HCT116 (cell line): ENCODE data around the gene LPAR1. TPM values are rescaled to one million over a fixed set of nuclear protein-coding genes. Genes with fewer than 3 reads are reported as not detected.

Experiments used
- ATAC-seq: fragments of 200-7000 bp; cut with Tn5 transposase; 2 replicates; pipeline ENCODE4 v1.9.1; 2020; ENCODE audit warnings: mild to moderate bottlenecking, moderate library complexity
- BruUV-seq: library from RNA; stranded (reverse); fragments of 400-500 nt; replicated peaks from 2 replicates; lab custom pipeline; 2021; lab: Mats Ljungman, UMichigan
- CTCF ChIA-PET: fragments of 300-600 bp; sonication (Branson Sonifier 250); formaldehyde crosslinking; loops from one replicate; lab custom pipeline; 2021; ENCODE audit warnings: antibody characterized with exemption; lab: Charles Lee
- POLR2A ChIA-PET: fragments of 300-600, 350-600 bp; sonication (Branson Sonifier 250); formaldehyde crosslinking; loops from one replicate; lab custom pipeline; 2021; ENCODE audit warnings: antibody characterized with exemption; lab: Charles Lee
- RAD21 ChIA-PET, 2 experiments: fragments of 300-600 bp; sonication (Branson Sonifier 250); formaldehyde crosslinking; loops; one replicate each; lab custom pipeline; 2023; ENCODE audit warnings: low total read pairs in 2 of 2; ENCODE audit not compliant: uncharacterized antibody in 2 of 2, unreplicated experiment in 2 of 2, low non-redundant PET in 1 of 2; lab: Charles Lee
- DNase-seq: peaks from one replicate; pipeline ENCODE4 v3.0.0-alpha.2; 2010; ENCODE audit warnings: low read depth, low spot score
- H2AFZ ChIP-seq: fragments of 200-600 bp; shearing (Covaris generic), sonication (generic); 2 replicates; pipeline ENCODE4 v1.6.1; 2017; ENCODE audit warnings: low read depth, mixed run types, mixed read lengths, antibody characterized with exemption, low read length; ENCODE audit not compliant: poor library complexity, severe bottlenecking
- H3K27ac ChIP-seq: 2 replicates; pipeline ENCODE4 v1.5.1; 2012; ENCODE audit warnings: low read depth, low read length
- H3K27me3 ChIP-seq: fragments of 200-600 bp; sonication (generic); 2 replicates; pipeline ENCODE4 v1.6.1; 2016; ENCODE audit warnings: mixed run types, low read length, mixed read lengths; ENCODE audit not compliant: insufficient read depth
- H3K36me3 ChIP-seq, 2 experiments: fragments of 200-500 bp in 1 of 2; fragments of 200-600 bp in 1 of 2; sonication (Bioruptor generic) in 1 of 2; sonication (generic) in 1 of 2; 2 replicates each; pipeline versions ENCODE4 v1.5.1 to v1.6.1; 2014 to 2016; ENCODE audit warnings: low read length in 2 of 2, inconsistent platforms in 1 of 2, mixed read lengths in 1 of 2, mixed run types in 1 of 2; ENCODE audit not compliant: insufficient read depth in 2 of 2, control insufficient read depth in 1 of 2
- H3K4me1 ChIP-seq, 2 experiments: fragments of 200-600 bp in 1 of 2; sonication (generic) in 1 of 2; 2 replicates each; pipeline versions ENCODE4 v1.5.1 to v1.6.1; 2012 to 2017; ENCODE audit warnings: low read length in 2 of 2, inconsistent platforms in 1 of 2, mild to moderate bottlenecking in 1 of 2, mixed read lengths in 1 of 2, mixed run types in 1 of 2, moderate library complexity in 1 of 2; ENCODE audit not compliant: insufficient read depth in 2 of 2, control insufficient read depth in 1 of 2
- H3K4me2 ChIP-seq: fragments of 200-600 bp; sonication (generic); 2 replicates; pipeline ENCODE4 v1.6.1; 2017; ENCODE audit warnings: mixed run types, low read length, mixed read lengths
- H3K4me3 ChIP-seq, 2 experiments: fragments of 200-600 bp in 1 of 2; sonication (generic) in 1 of 2; replicated peaks in 1 of 2; 2 replicates each; pipeline ENCODE4 v1.5.1; 2011 to 2016; ENCODE audit warnings: low read length in 2 of 2, control low read depth in 1 of 2, low read depth in 1 of 2, mild to moderate bottlenecking in 1 of 2, mixed read lengths in 1 of 2, mixed run types in 1 of 2
- H3K79me2 ChIP-seq: fragments of 200-600 bp; sonication (generic); 2 replicates; pipeline ENCODE4 v1.6.1; 2017; ENCODE audit warnings: mild to moderate bottlenecking, mixed run types, low read length, moderate library complexity, mixed read lengths; ENCODE audit not compliant: insufficient read depth
- H3K9ac ChIP-seq: fragments of 200-600 bp; sonication (generic); 2 replicates; pipeline ENCODE4 v1.6.1; 2016; ENCODE audit warnings: low read length, mixed read lengths
- H3K9me2 ChIP-seq: fragments of 200-600 bp; sonication (generic), shearing (Covaris generic); 2 replicates; pipeline ENCODE4 v1.6.1; 2017; ENCODE audit warnings: mixed run types, mild to moderate bottlenecking, moderate library complexity; ENCODE audit not compliant: insufficient read depth
- H3K9me3 ChIP-seq, 2 experiments: fragments of 200-500 bp in 1 of 2; fragments of 200-600 bp in 1 of 2; sonication (Bioruptor generic) in 1 of 2; sonication (generic) in 1 of 2; 2 replicates each; pipeline ENCODE4 v1.6.1; 2014 to 2017; ENCODE audit warnings: low read length in 2 of 2, mixed read lengths in 2 of 2, inconsistent platforms in 1 of 2, low read depth in 1 of 2, mild to moderate bottlenecking in 1 of 2, mixed run types in 1 of 2, moderate library complexity in 1 of 2; ENCODE audit not compliant: control insufficient read depth in 1 of 2, insufficient read depth in 1 of 2
- H4K20me1 ChIP-seq: fragments of 200-600 bp; sonication (generic), shearing (Covaris generic); 2 replicates; pipeline ENCODE4 v1.6.1; 2017; ENCODE audit warnings: mixed run types, mild to moderate bottlenecking, moderate library complexity; ENCODE audit not compliant: insufficient read depth
- CEBPB ChIP-seq: IDR thresholded peaks from 2 replicates; pipeline ENCODE4 v1.6.1; 2012; ENCODE audit warnings: low read depth
- RAD21 ChIP-seq: IDR thresholded peaks from 2 replicates; pipeline ENCODE4 v1.6.1; 2012; ENCODE audit warnings: low read depth, mild to moderate bottlenecking
- SIN3A ChIP-seq: IDR thresholded peaks from 2 replicates; pipeline ENCODE4 v1.6.1; 2012; ENCODE audit warnings: low read depth
- YY1 ChIP-seq: IDR thresholded peaks from 2 replicates; pipeline ENCODE4 v1.6.1; 2011; ENCODE audit warnings: low read length, low read depth, moderate library complexity, mild to moderate bottlenecking; ENCODE audit not compliant: insufficient replicate concordance; ENCODE audit errors: extremely low read depth
- ZNF274 ChIP-seq: fragments of 200-500 bp; sonication (Bioruptor generic); IDR thresholded peaks from 2 replicates; pipeline ENCODE4 v1.6.1; 2014; ENCODE audit warnings: mild to moderate bottlenecking, low read depth, low read length, inconsistent platforms
- intact Hi-C: fragments of 100-400 bp; cut with micrococcal nuclease; formaldehyde crosslinking; loops from 2 replicates; pipeline ENCODE4 v1.10.0; 2022
- total RNA-seq: library from RNA; stranded (reverse); gene quantifications from one replicate; pipeline ENCODE4 v1.2.1, GENCODE V29; 2021; ENCODE audit not compliant: unreplicated experiment
- TF ChIP-seq, protein P1 (sequence below): IDR thresholded peaks from 2 replicates; pipeline ENCODE4 v1.6.1; 2011; ENCODE audit warnings: mild to moderate bottlenecking, low read length, moderate library complexity; ENCODE audit not compliant: insufficient replicate concordance; ENCODE audit errors: extremely low read depth
- TF ChIP-seq, protein P2 (sequence below): IDR thresholded peaks from 2 replicates; pipeline ENCODE4 v1.6.1; 2012
- TF ChIP-seq, protein P3 (sequence below): IDR thresholded peaks from 2 replicates; pipeline ENCODE4 v1.6.1; 2012; ENCODE audit warnings: low read depth

Gene LPAR1
- total RNA-seq, 1 experiment from 2014 or later: 7.4 TPM

DNA sequence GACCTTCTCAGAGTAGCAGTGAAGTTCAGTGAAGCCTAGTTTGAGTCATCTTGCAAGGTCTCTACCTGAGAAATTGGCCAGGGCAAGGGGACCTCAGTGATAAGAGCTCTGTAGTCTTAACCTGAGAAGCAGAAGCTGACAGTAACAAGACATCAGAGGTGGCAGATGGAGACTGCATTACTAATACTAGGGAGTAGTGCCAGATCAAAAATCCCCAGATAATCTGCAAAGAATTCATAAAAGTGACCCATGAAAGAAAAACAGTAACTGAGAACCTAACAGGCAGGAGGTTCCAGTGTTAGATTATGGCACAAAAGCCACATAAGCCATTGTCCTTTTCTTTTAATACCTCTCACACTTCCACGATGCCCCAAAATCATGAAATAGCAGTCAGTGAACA lies 194.1 kb downstream of the LPAR1 start:
- peaks cover 0 to 6% of the 10 kb centered on the region in 2 experiments; a peak in 1 of 4 replicates for H3K4me1 ChIP-seq
- no peak overlapping the region for H3K4me3 ChIP-seq
- H3K79me2 ChIP-seq: no peaks in the 10 kb centered on the region
- H3K4me2 ChIP-seq: no peak overlapping the region
- POLR2A ChIA-PET: no interaction called here
- no peak overlapping the region for H2AFZ ChIP-seq
- H4K20me1 ChIP-seq: no peaks in the 10 kb centered on the region
- intact Hi-C loops: no loop called here
- DNase-seq (no peak), ATAC-seq (no peak)
- no peak overlapping the region for H3K27ac ChIP-seq
- BruUV-seq: no TSS peak
- no peaks in the 10 kb centered on the region for H3K36me3 ChIP-seq
- CTCF ChIA-PET: no interaction called here
- H3K9ac ChIP-seq: no peak overlapping the region
- RAD21 ChIA-PET: no interaction called here
- no peaks in the 10 kb centered on the region for H3K9me3 ChIP-seq
- 0 out of 2 replicates have a peak, but pooled peaks cover 3% of the 10 kb centered on the region for H3K9me2 ChIP-seq
- TF ChIP-seq RAD21: no peak
- H3K27me3 ChIP-seq: no peaks in the 10 kb centered on the region

DNA sequence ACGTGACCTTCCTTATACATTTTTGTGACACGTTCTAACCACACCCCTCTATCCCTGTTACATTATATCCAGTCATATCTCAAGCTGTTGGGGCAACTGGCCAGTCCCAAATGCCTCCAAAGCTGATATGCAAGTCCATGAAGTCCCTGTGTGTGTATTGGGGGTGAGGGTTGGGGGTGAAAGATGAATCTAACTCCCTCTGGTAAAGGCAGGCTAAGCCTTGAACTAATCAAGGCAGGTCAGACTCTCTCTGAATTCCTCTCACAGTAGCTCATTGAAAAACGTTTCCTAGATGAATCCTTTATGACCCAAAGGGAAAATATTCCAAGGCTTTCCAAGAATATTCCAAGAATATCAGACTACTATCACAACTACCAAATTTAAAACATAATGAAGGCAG lies 195.3 kb downstream of the LPAR1 start:
- CTCF ChIA-PET: no interaction called here
- BruUV-seq: no TSS peak

More for the DNA sequence above, 195.3 kb downstream of the LPAR1 start:
- Histone ChIP-seq H3K9me3 (no peaks in the 10 kb centered on the region), H3K9me2 (0 out of 2 replicates have a peak, but pooled peaks cover 2% of the 10 kb centered on the region), H3K4me2 (no peak overlapping the region), H3K79me2 (no peaks in the 10 kb centered on the region), H3K4me3 (no peak overlapping the region), H4K20me1 (no peaks in the 10 kb centered on the region), H2AFZ (peak overlapping the region; percentile 71), H3K36me3 (no peaks in the 10 kb centered on the region), H3K9ac (no peak overlapping the region), H3K27me3 (no peaks in the 10 kb centered on the region), H3K27ac (no peak overlapping the region), H3K4me1 (peaks cover 0 to 6% of the 10 kb centered on the region in 2 experiments; a peak in 1 of 4 replicates)
- intact Hi-C loops: no loop called here
- DNase-seq: no peak
- POLR2A ChIA-PET: no interaction called here
- no peak for ATAC-seq
- RAD21 ChIA-PET: no interaction called here
- TF ChIP-seq, protein P1, sequence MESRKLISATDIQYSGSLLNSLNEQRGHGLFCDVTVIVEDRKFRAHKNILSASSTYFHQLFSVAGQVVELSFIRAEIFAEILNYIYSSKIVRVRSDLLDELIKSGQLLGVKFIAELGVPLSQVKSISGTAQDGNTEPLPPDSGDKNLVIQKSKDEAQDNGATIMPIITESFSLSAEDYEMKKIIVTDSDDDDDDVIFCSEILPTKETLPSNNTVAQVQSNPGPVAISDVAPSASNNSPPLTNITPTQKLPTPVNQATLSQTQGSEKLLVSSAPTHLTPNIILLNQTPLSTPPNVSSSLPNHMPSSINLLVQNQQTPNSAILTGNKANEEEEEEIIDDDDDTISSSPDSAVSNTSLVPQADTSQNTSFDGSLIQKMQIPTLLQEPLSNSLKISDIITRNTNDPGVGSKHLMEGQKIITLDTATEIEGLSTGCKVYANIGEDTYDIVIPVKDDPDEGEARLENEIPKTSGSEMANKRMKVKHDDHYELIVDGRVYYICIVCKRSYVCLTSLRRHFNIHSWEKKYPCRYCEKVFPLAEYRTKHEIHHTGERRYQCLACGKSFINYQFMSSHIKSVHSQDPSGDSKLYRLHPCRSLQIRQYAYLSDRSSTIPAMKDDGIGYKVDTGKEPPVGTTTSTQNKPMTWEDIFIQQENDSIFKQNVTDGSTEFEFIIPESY: no peak
- no peak for TF ChIP-seq SIN3A
- TF ChIP-seq, protein P2, sequence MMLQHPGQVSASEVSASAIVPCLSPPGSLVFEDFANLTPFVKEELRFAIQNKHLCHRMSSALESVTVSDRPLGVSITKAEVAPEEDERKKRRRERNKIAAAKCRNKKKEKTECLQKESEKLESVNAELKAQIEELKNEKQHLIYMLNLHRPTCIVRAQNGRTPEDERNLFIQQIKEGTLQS: no peak
- no peak for TF ChIP-seq ZNF274
- TF ChIP-seq, protein P3, sequence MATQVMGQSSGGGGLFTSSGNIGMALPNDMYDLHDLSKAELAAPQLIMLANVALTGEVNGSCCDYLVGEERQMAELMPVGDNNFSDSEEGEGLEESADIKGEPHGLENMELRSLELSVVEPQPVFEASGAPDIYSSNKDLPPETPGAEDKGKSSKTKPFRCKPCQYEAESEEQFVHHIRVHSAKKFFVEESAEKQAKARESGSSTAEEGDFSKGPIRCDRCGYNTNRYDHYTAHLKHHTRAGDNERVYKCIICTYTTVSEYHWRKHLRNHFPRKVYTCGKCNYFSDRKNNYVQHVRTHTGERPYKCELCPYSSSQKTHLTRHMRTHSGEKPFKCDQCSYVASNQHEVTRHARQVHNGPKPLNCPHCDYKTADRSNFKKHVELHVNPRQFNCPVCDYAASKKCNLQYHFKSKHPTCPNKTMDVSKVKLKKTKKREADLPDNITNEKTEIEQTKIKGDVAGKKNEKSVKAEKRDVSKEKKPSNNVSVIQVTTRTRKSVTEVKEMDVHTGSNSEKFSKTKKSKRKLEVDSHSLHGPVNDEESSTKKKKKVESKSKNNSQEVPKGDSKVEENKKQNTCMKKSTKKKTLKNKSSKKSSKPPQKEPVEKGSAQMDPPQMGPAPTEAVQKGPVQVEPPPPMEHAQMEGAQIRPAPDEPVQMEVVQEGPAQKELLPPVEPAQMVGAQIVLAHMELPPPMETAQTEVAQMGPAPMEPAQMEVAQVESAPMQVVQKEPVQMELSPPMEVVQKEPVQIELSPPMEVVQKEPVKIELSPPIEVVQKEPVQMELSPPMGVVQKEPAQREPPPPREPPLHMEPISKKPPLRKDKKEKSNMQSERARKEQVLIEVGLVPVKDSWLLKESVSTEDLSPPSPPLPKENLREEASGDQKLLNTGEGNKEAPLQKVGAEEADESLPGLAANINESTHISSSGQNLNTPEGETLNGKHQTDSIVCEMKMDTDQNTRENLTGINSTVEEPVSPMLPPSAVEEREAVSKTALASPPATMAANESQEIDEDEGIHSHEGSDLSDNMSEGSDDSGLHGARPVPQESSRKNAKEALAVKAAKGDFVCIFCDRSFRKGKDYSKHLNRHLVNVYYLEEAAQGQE: no peak
- TF ChIP-seq YY1: no peak
- TF ChIP-seq CEBPB: no peak
